Measurements from ENCODE around the gene NDUFB4. TPM values are rescaled to one million over a fixed set of nuclear protein-coding genes. Genes with fewer than 3 reads are reported as not detected.

NDUFB4 gene
- 24.9 and 26.9 TPM in 2 replicates for total RNA-seq
- polyA plus RNA-seq: 178 and 185 TPM in 2 replicates
- 194 and 205 TPM in 2 replicates for polyA plus RNA-seq (2012)
- 42.5 and 52.1 TPM in 2 replicates for polyA minus RNA-seq (ENCODE audit: low replicate concordance)

- H4K20me1 ChIP-seq (ENCODE audit: control insufficient read depth, extremely low read depth, insufficient read depth, low read length): no peaks in the 10 kb centered on the region
- peak within 1 kb of the TSS; percentile 94 to 100 (median 98) for H3K4me3 ChIP-seq (replicated peaks in 1 of 4; ENCODE audit: control extremely low read depth in 1 of 4, insufficient read depth in 1 of 4, low read depth in 3 of 4, low read length in 4 of 4)
- TF ChIP-seq EZH2 (IDR thresholded peaks at IDR 0.05; ENCODE audit: low read length, missing control alignments) (no peak), CTCF (conservative IDR thresholded peaks at IDR 0.05 in 1 of 2, IDR thresholded peaks at IDR 0.05 in 1 of 2; ENCODE audit: low read depth in 1 of 2, low read length in 2 of 2) (no peak)
- DNase-seq (ENCODE audit: low read depth in 2 of 2): peak; percentile 96 to 99
- peaks cover 7% of the 10 kb centered on the region for H3K4me1 ChIP-seq (ENCODE audit: control insufficient read depth, extremely low read depth, insufficient read depth, low read length)
- H3K9ac ChIP-seq (ENCODE audit: insufficient read depth, low read length): peak within 1 kb of the TSS; percentile 84
- H3K27me3 ChIP-seq (ENCODE audit: control insufficient read depth, insufficient read depth, low read length): no peaks in the 10 kb centered on the region
- H2AFZ ChIP-seq (ENCODE audit: low read length): peak within 1 kb of the TSS; percentile 97
- H3K36me3 ChIP-seq (ENCODE audit: control insufficient read depth, insufficient read depth, low read length): peaks cover 3% of the 10 kb centered on the region
- H3K9me3 ChIP-seq (ENCODE audit: control insufficient read depth, insufficient read depth, low read depth, low read length): no peaks in the 10 kb centered on the region
- peak within 1 kb of the TSS; percentile 98 for H3K27ac ChIP-seq (ENCODE audit: insufficient read depth, low read length)
- H3K4me2 ChIP-seq (ENCODE audit: extremely low read depth, insufficient read depth, low read length): peak within 1 kb of the TSS; percentile 79
- peaks cover 16% of the 10 kb centered on the region for H3K79me2 ChIP-seq (ENCODE audit: control insufficient read depth, insufficient read depth, low read length)
Observed at GRCh38 chr3:120596116-120596852, at the start of gene NDUFB4. NDUFB4 (plus strand) TSS chr3:120596336; CDS start chr3:120596360, 24 bp downstream.

GRCh38 chr3:120550546-120550945 lies 45.6 kb upstream of the NDUFB4 start:
- H2AFZ ChIP-seq (ENCODE audit: low read length): no peak overlapping the region
- no peaks in the 10 kb centered on the region for H3K27me3 ChIP-seq (ENCODE audit: control insufficient read depth, insufficient read depth, low read length)
- H3K36me3 ChIP-seq (ENCODE audit: control insufficient read depth, insufficient read depth, low read length): no peaks in the 10 kb centered on the region
- no peak overlapping the region for H3K9ac ChIP-seq (ENCODE audit: insufficient read depth, low read length)
- TF ChIP-seq CTCF (conservative IDR thresholded peaks at IDR 0.05 in 1 of 2, IDR thresholded peaks at IDR 0.05 in 1 of 2; ENCODE audit: low read depth in 1 of 2, low read length in 2 of 2) (no peak), EZH2 (IDR thresholded peaks at IDR 0.05; ENCODE audit: low read length, missing control alignments) (no peak)
- DNase-seq (ENCODE audit: low read depth in 2 of 2): no peak
- no peaks in the 10 kb centered on the region for H4K20me1 ChIP-seq (ENCODE audit: control insufficient read depth, extremely low read depth, insufficient read depth, low read length)
- H3K27ac ChIP-seq (ENCODE audit: insufficient read depth, low read length): no peak overlapping the region
- no peaks in the 10 kb centered on the region for H3K79me2 ChIP-seq (ENCODE audit: control insufficient read depth, insufficient read depth, low read length)
- H3K4me3 ChIP-seq (replicated peaks in 1 of 4; ENCODE audit: control extremely low read depth in 1 of 4, insufficient read depth in 1 of 4, low read depth in 3 of 4, low read length in 4 of 4): no peak overlapping the region
- H3K4me1 ChIP-seq (ENCODE audit: control insufficient read depth, extremely low read depth, insufficient read depth, low read length): peaks cover 2% of the 10 kb centered on the region
- no peak overlapping the region for H3K4me2 ChIP-seq (ENCODE audit: extremely low read depth, insufficient read depth, low read length)
- no peaks in the 10 kb centered on the region for H3K9me3 ChIP-seq (ENCODE audit: control insufficient read depth, insufficient read depth, low read depth, low read length)

- H3K79me2 ChIP-seq (ENCODE audit: control insufficient read depth, insufficient read depth, low read length): no peaks in the 10 kb centered on the region
- no peaks in the 10 kb centered on the region for H3K27me3 ChIP-seq (ENCODE audit: control insufficient read depth, insufficient read depth, low read length)
- no peaks in the 10 kb centered on the region for H3K9me3 ChIP-seq (ENCODE audit: control insufficient read depth, insufficient read depth, low read depth, low read length)
- no peak overlapping the region for H3K27ac ChIP-seq (ENCODE audit: insufficient read depth, low read length)
- no peak for DNase-seq (ENCODE audit: low read depth in 2 of 2)
- no peaks in the 10 kb centered on the region for H3K36me3 ChIP-seq (ENCODE audit: control insufficient read depth, insufficient read depth, low read length)
- no peak overlapping the region for H3K4me2 ChIP-seq (ENCODE audit: extremely low read depth, insufficient read depth, low read length)
- peaks cover 2% of the 10 kb centered on the region for H3K4me1 ChIP-seq (ENCODE audit: control insufficient read depth, extremely low read depth, insufficient read depth, low read length)
- no peak overlapping the region for H3K9ac ChIP-seq (ENCODE audit: insufficient read depth, low read length)
- H2AFZ ChIP-seq (ENCODE audit: low read length): no peak overlapping the region
- no peak overlapping the region for H3K4me3 ChIP-seq (replicated peaks in 1 of 4; ENCODE audit: control extremely low read depth in 1 of 4, insufficient read depth in 1 of 4, low read depth in 3 of 4, low read length in 4 of 4)
- no peaks in the 10 kb centered on the region for H4K20me1 ChIP-seq (ENCODE audit: control insufficient read depth, extremely low read depth, insufficient read depth, low read length)
- TF ChIP-seq EZH2 (IDR thresholded peaks at IDR 0.05; ENCODE audit: low read length, missing control alignments) (no peak), CTCF (conservative IDR thresholded peaks at IDR 0.05 in 1 of 2, IDR thresholded peaks at IDR 0.05 in 1 of 2; ENCODE audit: low read depth in 1 of 2, low read length in 2 of 2) (no peak)
Observed at GRCh38 chr3:120552184-120553172, 43.7 kb upstream of the NDUFB4 start.
